Measurements from ENCODE around the gene MLKL.
"Not testable (repeated sequence)": the region's sequence is repeated elsewhere in the genome, so short reads cannot be mapped to it uniquely, and the experiment has no call there.

Gene MLKL

GRCh38 chr16:74731853-74732477, 31.3 kb upstream of the MLKL start:
- DNase-seq, result no peak

DNA sequence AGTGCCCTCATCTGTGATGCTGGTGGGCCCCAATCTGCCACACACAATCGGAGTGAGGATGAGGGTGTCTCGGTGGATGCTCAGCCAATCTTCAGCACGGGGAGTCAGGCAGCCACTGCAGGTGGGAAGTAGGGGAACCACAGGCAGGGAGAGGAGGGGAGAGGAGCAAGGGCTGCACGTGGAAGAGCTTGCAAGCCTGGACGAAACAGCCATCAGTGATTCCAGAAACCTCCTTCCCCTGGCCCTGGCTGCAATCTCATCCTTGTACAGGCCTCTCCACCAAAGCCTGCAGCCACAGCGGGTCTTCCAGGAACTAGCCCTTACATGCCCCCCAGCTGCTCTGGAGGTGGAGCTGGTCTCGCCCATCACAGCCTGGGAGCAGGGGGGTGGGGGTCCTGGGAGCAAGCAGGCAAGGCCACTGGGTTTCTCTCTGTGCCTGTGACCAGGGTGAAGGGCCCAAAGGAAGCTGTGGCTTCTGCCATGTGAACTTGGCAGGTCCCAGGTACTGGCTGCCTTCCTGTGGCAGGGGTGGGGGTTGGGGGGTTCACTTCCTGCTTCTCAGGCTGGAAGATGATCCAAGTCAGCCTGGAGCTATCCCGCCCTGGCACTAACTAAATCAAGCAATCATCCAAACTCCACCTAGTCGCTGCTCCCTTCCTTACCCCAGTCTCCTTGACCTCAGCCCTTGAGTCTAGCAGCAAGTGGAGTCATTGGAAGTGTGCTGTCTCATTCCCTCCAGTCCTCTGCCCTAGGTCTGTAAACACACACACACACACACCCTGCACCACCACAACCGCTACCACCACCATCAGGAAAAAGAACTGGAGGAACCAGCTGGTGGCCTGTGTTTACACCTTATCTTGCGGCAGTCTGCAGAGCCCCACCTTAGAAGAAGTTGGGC, 29.4 kb upstream of the MLKL start:
- DNase-seq, result no peak

GRCh38 chr16:74727903-74728302, 27.2 kb upstream of the MLKL start:
- no peak for DNase-seq

DNA sequence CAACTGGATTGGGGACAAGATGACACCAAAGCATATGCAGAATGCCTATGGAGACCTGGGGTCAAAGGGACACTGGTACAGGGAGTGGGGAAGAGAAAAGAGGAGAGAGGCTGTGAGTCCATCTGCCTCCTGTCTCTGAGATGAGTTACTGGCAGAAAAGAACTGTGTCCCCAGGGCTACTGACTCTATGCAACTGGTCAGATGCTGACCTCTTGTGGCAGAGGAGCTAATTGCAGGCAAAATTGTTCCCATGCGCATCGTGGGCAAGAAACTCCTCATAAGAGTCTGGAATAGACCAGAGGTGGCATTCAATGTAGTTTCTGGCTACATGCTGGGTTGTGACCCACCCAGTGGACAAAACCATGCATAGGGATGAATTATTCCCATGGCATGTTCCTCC, 26.1 kb upstream of the MLKL start:
- DNase-seq, result no peak

- DNase-seq, result no peak
Observed at GRCh38 chr16:74725651-74726455, 25.2 kb upstream of the MLKL start.

DNA sequence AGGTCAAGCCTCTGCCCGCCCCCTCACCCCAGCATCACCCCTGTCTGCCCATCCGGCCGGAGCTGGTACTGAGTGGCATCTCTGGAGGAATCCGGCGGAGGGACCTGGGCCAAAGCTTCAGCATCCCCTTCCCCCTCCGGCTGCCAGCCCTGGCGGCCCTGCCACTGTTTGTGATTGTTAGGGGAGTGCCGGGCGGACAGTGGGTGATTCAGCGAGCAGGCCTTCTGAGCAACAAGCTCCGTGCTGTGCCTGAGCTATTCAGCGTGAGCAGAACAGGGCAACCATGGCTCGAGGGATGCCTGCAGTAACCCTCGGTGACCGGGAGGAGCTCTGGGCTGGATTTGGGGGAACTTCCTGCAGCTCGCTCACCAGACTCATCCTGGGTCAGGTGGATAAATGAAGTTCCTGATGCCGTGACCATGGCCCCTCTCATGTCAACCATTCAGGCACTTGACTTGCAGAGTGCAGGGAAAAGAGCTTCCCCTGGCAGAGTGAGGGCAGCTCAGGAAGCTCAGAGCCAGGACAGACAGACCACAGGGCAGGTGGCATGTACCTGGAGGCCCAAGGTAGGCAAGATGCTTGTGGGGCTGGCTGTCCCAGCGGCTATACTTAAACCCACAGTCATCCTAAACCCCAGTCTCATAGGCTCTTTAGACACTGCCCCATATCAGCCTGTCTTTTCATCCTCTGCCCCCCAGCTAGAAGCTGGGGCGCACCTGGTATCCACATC, 24.3 kb upstream of the MLKL start:
- no peak for DNase-seq

DNA sequence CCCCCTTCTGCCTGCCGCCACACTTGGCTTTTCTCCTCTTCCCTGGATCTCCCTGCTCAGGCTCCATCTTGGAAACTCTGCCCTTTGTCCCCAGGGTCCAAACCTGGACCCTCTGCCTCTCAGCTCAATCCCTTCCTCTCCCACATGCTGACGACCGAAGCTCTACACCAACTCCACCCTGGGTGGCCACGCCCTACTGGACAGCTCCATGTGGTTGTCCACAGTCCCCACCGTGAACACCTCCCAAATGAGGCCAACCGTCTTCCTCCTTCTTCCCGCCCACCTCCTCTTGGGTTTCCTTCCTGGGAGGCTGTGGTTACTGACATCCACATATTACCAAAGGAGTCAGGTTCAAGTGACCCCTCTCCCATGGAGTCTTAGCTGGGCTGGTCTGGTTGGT, 22.6 kb upstream of the MLKL start:
- no peak for DNase-seq

GRCh38 chr16:74722156-74722555, 21.5 kb upstream of the MLKL start:
- DNase-seq, result not testable (repeated sequence)

GRCh38 chr16:74721716-74722115, 21.1 kb upstream of the MLKL start:
- DNase-seq, result no peak

GRCh38 chr16:74720579-74720978, 19.9 kb upstream of the MLKL start:
- no peak for DNase-seq

- DNase-seq, result no peak
Observed at GRCh38 chr16:74718741-74719610, 18.3 kb upstream of the MLKL start.

- DNase-seq, result no peak
Observed at GRCh38 chr16:74718140-74718539, 17.5 kb upstream of the MLKL start.

DNA sequence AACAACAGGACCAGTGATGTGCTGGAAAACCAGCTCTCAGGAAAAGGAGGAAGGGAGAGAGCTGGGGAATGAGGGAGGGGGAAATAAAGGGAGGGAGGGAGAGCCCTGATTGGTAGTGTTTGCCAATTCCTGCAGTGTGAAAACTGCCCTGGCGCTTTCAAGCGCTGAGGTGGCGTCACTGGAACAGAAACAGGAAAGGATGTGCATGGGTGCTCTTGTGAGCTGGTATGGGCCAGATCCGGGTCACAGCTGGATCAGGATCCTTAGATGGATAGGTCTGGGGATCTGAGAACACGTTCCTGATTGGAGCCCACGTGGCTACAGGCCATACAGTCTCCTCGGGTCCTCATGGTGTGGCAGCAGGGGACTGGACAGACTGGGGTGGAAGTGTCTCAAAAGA, 16.7 kb upstream of the MLKL start:
- no peak for DNase-seq

GRCh38 chr16:74716355-74716754, 15.7 kb upstream of the MLKL start:
- DNase-seq, result no peak

- no peak for DNase-seq
Observed at GRCh38 chr16:74713876-74714275, 13.2 kb upstream of the MLKL start.

GRCh38 chr16:74713325-74713724, 12.7 kb upstream of the MLKL start:
- DNase-seq, result no peak

DNA sequence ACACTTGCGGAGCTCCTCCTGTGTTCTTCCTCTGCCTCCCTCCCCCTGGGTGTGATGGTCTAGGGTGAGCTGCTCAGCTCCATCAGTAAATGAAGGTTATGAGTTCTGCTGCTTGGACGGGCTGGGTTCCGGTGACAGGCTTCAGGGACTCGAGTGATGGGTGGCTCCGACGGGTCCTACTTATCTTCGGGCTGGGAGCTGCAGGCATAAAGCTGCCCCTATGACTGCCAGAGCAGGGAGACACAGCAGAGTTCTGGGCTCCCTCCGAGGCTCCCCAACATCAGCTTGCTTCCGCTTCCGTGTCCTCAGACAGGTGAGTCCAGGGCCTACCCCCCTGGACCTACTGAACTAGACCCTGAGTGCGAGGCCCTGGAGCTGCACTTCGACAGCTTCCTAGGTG, 11.3 kb upstream of the MLKL start:
- no peak for DNase-seq

GRCh38 chr16:74710401-74710800, 9.7 kb upstream of the MLKL start:
- DNase-seq, result no peak

GRCh38 chr16:74709441-74709877, 8.8 kb upstream of the MLKL start:
- peak; percentile 79 for DNase-seq

GRCh38 chr16:74700116-74700437, 585 bp downstream of the MLKL start:
- DNase-seq, result no peak

DNA sequence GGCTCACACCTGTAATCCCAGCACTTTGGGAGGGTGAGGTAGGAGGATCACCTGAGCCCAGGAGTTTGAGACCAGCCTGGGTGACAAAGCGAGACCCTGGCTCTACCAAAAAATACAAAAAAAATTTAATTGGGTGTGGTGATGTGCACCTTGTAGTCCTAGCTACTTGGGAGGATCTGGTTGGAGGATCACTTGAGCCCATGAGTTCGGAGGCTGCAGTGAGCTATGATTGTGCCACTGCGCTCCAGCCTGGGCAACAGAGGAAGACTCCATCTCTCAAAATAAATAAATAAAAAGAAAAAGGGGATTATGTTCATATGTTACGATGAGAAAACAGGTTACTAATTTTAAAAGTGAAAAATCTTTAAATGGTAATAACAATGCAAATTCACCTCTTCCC, 996 bp downstream of the MLKL start:
- DNase-seq, result no peak

DNA sequence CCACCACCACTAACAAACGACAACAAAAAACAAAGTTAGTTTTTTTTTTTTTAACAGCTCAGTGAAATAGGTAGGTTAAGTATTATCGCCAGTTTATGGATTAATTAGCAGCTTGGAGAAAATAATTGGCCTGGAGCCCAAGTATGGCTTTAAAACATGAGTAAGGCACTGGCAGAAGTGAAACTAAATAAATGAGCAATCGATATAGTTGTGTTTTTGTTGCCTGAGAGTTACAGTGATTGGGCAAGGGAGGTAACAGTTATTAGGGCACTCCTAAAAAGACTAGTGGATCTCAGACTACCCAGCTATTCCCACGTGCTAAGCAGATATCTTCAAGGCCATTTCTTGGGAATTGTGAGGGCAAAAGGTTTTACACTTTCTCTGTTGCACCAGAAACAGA, 2.4 kb downstream of the MLKL start:
- no peak for DNase-seq

Data from NCI-H1436 (cell line).